GM18526 (cell line): Measurements from ENCODE around the gene LPAR5.

ENCODE experiments used
- POLR2A ChIP-seq: IDR thresholded peaks from 3 replicates; pipeline ENCODE4 v1.6.1; 2011; ENCODE audit not compliant: insufficient read length; ENCODE audit errors: extremely low read depth

Gene LPAR5

DNA sequence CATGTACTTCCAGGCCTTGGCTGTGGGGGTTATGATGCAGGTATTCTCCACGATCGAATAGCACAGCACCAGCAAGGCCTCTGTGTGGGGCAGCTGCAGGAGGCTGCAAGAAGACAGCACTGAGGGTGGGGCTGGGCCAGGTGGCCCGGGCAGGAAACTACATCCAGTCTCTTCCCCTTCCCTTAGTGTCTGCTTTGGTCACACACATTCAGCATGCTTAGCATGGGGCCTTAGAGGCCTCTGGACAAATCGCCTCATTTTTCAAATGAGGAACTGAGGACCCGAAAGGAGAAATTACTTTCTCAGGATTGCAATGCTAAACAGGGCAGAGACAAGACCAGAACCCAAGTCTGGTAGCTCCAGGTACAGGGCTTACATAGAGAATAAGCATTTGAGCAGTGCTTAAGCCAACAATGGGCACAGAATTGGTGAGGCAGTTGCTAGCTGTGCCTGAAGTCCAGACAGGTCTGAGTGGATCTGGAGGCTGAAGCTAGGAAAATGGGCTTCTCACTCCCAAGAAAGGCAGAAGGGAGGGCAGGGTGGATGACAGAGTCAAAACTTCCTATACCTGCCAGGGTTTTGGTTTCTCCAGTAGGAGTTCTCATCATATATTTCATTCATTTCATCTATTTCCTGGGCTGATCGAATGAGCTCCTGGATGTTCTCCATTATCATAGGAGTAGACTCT, 8.0 kb upstream of the LPAR5 start:
- no peak for TF ChIP-seq POLR2A

DNA sequence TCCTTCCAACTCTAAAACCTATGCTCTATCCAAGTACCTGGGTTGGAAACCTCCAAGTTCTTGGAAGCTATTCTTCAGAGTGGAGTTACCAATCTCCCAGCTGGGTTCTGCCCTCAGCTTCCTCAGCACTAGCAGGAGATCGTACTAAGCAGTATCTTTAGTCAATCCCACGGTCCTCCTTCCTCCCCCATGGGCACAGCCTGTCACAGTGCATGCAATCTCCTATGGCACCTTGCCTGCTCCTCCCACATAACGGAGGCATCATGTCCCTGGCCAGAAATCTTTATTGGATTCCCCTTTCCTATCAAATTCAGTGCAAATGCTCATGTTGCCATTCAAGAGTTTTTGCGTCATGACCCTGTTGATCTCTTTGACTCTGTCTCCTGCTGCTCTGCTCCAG, 5.4 kb upstream of the LPAR5 start:
- TF ChIP-seq POLR2A, result no peak

GRCh38 chr12:6640497-6640896, 4.7 kb upstream of the LPAR5 start:
- TF ChIP-seq POLR2A, result no peak

DNA sequence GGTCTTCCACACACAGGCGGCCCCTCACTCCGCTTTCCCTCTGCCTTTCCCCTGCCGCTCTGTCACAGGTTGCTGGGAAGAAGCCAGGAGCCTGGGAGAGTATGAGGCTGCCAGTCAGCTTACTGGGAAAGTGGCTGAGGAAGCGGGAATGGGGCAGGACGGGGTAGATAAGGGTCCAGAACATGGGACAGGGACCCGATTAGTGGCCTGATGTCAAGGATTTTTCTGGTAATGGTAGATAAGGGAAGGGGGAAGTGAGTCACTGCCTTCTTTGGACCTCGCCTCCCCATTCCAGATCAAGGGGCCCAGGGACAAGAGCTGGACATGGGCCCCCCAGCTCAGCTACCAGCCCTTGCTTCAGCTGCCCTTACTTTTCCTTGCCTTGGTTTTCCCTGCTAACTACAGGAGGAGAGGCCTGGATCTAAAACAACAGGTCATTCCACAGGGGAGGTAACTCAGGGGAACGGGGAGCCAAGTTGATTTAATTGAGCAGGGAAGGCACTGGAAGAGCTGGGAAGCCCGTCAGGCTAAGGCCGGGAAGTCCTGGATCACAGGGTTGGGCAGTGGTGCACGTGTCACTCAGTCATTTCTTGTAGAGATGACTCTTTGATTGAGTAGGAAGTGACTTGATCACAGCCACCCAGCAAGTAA, 3.5 kb upstream of the LPAR5 start:
- no peak for TF ChIP-seq POLR2A

DNA sequence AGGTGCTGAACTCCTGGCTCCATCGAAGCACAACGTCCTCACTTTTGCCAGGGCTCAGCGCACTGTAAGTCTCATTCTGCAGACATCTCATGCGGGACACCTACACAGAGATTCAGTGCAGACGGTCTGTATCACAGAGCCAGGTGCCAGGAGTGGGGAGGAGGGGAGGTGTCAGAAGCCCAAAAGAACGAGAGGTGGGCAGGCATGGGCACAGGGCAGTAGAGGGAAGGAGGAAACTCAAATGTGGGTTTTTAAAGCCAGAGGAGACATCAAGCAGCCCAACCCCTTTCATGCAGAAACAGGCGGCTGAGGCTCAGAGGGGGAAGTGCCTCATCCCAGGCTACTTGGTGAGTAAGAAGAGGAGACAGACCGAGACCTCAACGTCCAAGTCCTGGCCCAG, 2.5 kb upstream of the LPAR5 start:
- no peak for TF ChIP-seq POLR2A

DNA sequence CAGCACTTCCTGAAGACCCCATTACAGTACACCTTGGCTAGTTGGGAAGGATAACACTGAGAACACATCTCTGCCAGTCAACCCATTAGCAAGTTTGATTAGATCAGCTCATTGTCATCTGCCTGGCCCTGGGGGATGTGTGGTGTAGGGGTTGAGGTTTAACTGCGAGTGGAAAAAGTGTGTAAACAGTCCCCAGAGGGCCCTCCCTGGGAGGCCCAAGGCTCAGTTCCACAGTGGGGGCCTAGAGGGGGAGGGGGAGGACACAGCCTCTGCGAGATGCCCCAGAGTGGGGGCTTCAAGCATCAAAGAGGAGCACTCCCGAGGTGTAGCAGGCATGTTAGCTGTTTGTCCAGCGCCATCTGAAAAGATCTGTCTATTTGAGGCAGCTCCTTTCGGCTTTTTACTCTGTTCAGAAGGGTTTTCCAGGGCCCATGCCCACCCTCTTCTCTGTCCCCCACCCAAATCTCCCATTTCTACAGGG, 344 bp downstream of the LPAR5 start:
- no peak for TF ChIP-seq POLR2A

DNA sequence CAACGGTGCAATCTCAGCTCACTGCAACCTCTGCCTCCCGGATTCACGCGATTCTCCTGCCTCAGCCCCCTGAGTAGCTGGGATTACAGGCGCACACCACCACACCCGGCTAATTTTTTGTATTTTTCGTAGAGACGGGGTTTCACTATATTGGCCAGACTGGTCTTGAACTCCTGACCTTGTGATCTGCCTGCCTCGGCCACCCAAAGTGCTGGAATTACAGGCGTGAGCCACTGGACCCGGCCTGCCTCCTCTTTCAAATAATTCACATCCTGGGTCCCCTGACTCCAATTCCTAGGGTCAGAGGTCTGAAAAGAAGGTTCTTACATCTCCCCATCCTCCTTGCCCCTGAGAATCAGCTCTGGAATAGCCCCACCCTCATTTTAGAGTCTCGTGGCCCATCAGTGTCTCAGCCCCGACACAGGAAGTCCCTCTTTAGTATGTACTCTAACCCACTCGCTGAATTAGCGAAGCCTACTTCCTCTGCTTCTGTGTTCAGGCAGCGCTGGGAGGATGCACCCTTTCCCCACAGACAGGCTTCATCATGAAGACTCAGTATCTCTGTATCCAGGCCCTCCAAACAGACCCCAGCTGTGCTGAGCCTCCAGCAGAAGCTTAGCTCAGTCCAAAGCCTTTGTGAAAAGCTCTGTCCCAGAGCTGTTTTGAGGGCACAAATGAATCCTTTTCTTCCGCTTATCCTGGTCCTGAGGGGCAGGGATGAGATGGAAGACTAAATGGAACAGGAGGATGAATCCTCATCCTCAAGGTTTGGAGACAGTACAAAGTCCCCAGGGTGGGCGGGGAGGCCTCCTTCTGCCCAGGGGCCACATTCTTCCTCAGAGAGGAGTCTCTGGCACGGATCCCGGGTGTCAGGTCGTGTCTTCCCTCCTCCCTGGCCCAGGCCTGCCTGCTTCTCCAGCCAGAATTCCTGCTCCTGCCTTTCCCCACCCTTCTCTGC, 3.5 kb downstream of the LPAR5 start:
- peak; percentile 46 for TF ChIP-seq POLR2A

GRCh38 chr12:6631549-6631961, 4.2 kb downstream of the LPAR5 start:
- TF ChIP-seq POLR2A, result peak; percentile 29

GRCh38 chr12:6630736-6631135, 5.0 kb downstream of the LPAR5 start:
- TF ChIP-seq POLR2A, result no peak

GRCh38 chr12:6627616-6628015, 8.1 kb downstream of the LPAR5 start:
- no peak for TF ChIP-seq POLR2A

- no peak for TF ChIP-seq POLR2A
Observed at GRCh38 chr12:6626654-6627283, 9.0 kb downstream of the LPAR5 start.

- TF ChIP-seq POLR2A, result no peak
Observed at GRCh38 chr12:6620885-6621274, 14.9 kb downstream of the LPAR5 start.

GRCh38 chr12:6620137-6620884, 15.4 kb downstream of the LPAR5 start:
- TF ChIP-seq POLR2A, result no peak

DNA sequence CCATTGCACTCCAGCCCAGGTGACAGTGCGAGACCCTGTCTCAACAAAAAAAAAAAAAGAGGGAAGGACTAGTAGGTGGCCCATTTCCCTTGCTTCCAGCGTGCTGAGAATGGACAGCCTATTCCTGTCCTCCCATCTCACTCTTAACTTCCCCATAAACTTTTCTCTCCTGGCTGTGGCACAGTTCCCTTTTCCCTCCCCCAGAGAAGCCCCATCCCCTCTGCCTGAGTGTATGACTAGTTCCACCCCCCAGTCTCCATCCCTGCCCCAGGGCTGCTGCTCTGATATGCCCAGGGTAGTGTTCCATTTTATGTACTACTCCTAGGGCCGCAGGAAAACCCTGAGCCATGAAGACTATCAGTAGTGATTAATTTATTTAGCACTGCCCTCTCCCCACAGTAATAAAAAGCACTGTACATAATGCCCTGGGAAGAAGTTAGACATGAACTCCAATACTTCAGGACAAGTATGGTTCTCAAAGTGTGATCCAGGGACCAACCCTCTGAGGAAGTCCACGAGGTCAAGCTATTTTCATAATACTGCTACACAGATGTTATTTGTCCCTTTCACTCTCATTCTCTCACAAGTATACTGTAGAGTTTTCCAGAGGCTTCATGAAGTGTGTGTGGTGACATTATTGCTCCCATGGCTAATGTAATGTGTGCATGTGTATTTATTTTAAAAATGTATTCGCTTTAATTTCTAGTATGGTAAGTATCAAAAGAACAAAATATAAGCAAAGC, 17.1 kb downstream of the LPAR5 start:
- TF ChIP-seq POLR2A, result no peak
